K562 (cell line): ENCODE measurements around the gene PSMB2. TPM values are rescaled to one million over a fixed set of nuclear protein-coding genes. Genes with fewer than 3 reads are reported as not detected.

Experiments
- FOXJ3 ChIP-seq: sonication (generic); formaldehyde crosslinking; IDR thresholded peaks from 2 replicates; pipeline ENCODE4 v1.4.0; 2020; ENCODE audit warnings: mild to moderate bottlenecking, missing genetic modification reagents
- HMG20A ChIP-seq: fragments of 450-650 bp; formaldehyde crosslinking; conservative IDR thresholded peaks from 2 replicates; pipeline ENCODE4 v1.4.0; 2020; ENCODE audit warnings: mild to moderate bottlenecking, mixed read lengths
- SMAD1 ChIP-seq: fragments of 150-350 bp; IDR thresholded peaks from 2 replicates; pipeline ENCODE4 v1.6.1; 2014; ENCODE audit warnings: low read length, low read depth; ENCODE audit not compliant: partially characterized antibody
- ZBTB40 ChIP-seq, 2 experiments: fragments of 450-650 bp in 1 of 2; sonication (generic) in 1 of 2; formaldehyde crosslinking in 1 of 2; IDR thresholded peaks; 2 replicates each; pipeline versions ENCODE4 v1.7.1 to v1.9.0; 2016 to 2022; ENCODE audit warnings: inconsistent platforms in 1 of 2, mild to moderate bottlenecking in 1 of 2, missing genetic modification reagents in 1 of 2
- polyA plus RNA-seq, 8 experiments: library from polyadenylated mRNA; depleted of rRNA in 4 of 8; stranded (reverse) in 5 of 8; unstranded in 3 of 8; fragments of >200 nt; fragmentation: Nextera tagmentation in 2 of 8; fragmentation: Illumina TruSeq in 1 of 8; extraction: Ambion mirVana in 2 of 8; extraction: Trizol in 1 of 8; gene quantifications; 2 replicates each; pipeline versions ENCODE4 v1.2.1 to v1.2.3, GENCODE V29; 2011 to 2014; ENCODE audit warnings: inconsistent platforms in 1 of 8, missing spikeins in 1 of 8
- total RNA-seq, 7 experiments: library from RNA; depleted of rRNA in 6 of 7; stranded (reverse); fragments of >200 nt in 6 of 7; fragmentation: Illumina TruSeq in 2 of 7; extraction: Trizol in 2 of 7; gene quantifications; 2 replicates each; pipeline versions ENCODE4 v1.2.1 to v1.2.3, GENCODE V29; 2011 to 2021; ENCODE audit warnings: low replicate concordance in 1 of 7
- TF ChIP-seq, protein P1 (sequence below), 2 experiments: IDR thresholded peaks in 1 of 2; conservative IDR thresholded peaks in 1 of 2; 2 replicates each; pipeline ENCODE4 v1.6.1; 2016; ENCODE audit warnings: low read depth in 2 of 2, mild to moderate bottlenecking in 1 of 2, missing compliant biosample characterization in 1 of 2, missing genetic modification characterization in 1 of 2, moderate library complexity in 1 of 2
- TF ChIP-seq, protein P2 (sequence below): fragments of 250-450 bp; sonication (Bioruptor Pico); IDR thresholded peaks from 2 replicates; pipeline ENCODE4 v1.5.0; 2020; ENCODE audit warnings: mild to moderate bottlenecking, borderline replicate concordance

PSMB2 gene
- total and polyA plus RNA-seq, 9 of the 15 experiments (the other 6 are each of a cell fraction or from before 2014, with no cell fraction given), result 71.7 to 543 (median 165) TPM

- TF ChIP-seq, protein P1, sequence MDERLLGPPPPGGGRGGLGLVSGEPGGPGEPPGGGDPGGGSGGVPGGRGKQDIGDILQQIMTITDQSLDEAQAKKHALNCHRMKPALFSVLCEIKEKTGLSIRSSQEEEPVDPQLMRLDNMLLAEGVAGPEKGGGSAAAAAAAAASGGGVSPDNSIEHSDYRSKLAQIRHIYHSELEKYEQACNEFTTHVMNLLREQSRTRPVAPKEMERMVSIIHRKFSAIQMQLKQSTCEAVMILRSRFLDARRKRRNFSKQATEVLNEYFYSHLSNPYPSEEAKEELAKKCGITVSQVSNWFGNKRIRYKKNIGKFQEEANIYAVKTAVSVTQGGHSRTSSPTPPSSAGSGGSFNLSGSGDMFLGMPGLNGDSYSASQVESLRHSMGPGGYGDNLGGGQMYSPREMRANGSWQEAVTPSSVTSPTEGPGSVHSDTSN (CRISPR knock-in tag; IDR thresholded peaks at IDR 0.05; ENCODE audit: low read depth), result no peak
- TF ChIP-seq, protein P1 (tag; conservative IDR thresholded peaks at IDR 0.05; ENCODE audit: low read depth), result 0 out of 2 replicates have a peak, but pooled peaks have one; percentile 9
- TF ChIP-seq ZBTB40 (IDR thresholded peaks at IDR 0.05), result no peak
- TF ChIP-seq ZBTB40 (CRISPR knock-in tag; IDR thresholded peaks at IDR 0.05), result no peak
- no peak for TF ChIP-seq HMG20A (CRISPR knock-in tag)
- no peak for TF ChIP-seq FOXJ3 (CRISPR knock-in tag)
- TF ChIP-seq SMAD1, result no peak
- TF ChIP-seq, protein P2, sequence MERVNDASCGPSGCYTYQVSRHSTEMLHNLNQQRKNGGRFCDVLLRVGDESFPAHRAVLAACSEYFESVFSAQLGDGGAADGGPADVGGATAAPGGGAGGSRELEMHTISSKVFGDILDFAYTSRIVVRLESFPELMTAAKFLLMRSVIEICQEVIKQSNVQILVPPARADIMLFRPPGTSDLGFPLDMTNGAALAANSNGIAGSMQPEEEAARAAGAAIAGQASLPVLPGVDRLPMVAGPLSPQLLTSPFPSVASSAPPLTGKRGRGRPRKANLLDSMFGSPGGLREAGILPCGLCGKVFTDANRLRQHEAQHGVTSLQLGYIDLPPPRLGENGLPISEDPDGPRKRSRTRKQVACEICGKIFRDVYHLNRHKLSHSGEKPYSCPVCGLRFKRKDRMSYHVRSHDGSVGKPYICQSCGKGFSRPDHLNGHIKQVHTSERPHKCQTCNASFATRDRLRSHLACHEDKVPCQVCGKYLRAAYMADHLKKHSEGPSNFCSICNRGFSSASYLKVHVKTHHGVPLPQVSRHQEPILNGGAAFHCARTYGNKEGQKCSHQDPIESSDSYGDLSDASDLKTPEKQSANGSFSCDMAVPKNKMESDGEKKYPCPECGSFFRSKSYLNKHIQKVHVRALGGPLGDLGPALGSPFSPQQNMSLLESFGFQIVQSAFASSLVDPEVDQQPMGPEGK (CRISPR knock-in tag), result no peak
These were observed 84.7 kb downstream of the PSMB2 start (continued) for GRCh38 chr1:35556484-35557117.
